Stimulated activated naive CD8-positive, alpha-beta T cell treated with anti-CD3 and anti-CD28 coated beads, Interleukin-15, Interleukin-2, amounts not matched to agents 100 ng/mL and 50 ng/mL, for 24 hours (primary cell): Measurements from ENCODE around the gene SNRPA1.
A peak's percentile ranks its signal among the peaks of the same experiment; 100 is the strongest.
"Not testable (repeated sequence)": the region's sequence is repeated elsewhere in the genome, so short reads cannot be mapped to it uniquely, and the experiment has no call there.

Experiments used
- H3K27ac Mint-ChIP-seq: one replicate; pipeline ENCODE4 v1.8.0; 2021; ENCODE audit warnings: mild to moderate bottlenecking, mixed read lengths
- H3K27me3 Mint-ChIP-seq: one replicate; pipeline ENCODE4 v1.8.0; 2021; ENCODE audit warnings: mixed read lengths
- H3K36me3 Mint-ChIP-seq: one replicate; pipeline ENCODE4 v1.8.0; 2021; ENCODE audit warnings: low read depth, mixed read lengths
- H3K4me1 Mint-ChIP-seq: one replicate; pipeline ENCODE4 v1.8.0; 2021; ENCODE audit warnings: low read depth, mixed read lengths
- H3K4me3 Mint-ChIP-seq: one replicate; pipeline ENCODE4 v1.8.0; 2021; ENCODE audit warnings: mild to moderate bottlenecking, mixed read lengths
- H3K9me3 Mint-ChIP-seq: one replicate; pipeline ENCODE4 v1.8.0; 2021; ENCODE audit warnings: mixed read lengths

SNRPA1 gene

DNA sequence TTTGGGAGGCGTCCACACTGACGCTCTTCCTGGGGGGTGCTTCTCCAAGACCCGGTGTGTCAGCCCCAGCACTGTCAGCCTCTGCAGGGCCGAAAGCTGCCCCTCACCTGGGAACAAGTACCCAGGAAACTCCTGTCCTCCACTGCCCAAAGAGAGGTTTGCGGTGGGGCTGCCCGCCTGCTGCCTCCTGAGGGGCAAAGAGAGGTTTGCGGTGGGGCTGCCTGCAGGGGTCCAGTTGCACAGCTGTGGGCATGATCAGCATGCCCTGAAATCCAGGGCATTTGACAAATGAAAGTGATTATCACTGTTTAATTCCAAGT, 15.1 kb upstream of the SNRPA1 start:
- no peaks in the 10 kb centered on the region for H3K36me3 Mint-ChIP-seq
- H3K4me1 Mint-ChIP-seq: no peaks in the 10 kb centered on the region
- no peak overlapping the region for H3K27ac Mint-ChIP-seq
- H3K27me3 Mint-ChIP-seq: no peaks in the 10 kb centered on the region
- no peaks in the 10 kb centered on the region for H3K9me3 Mint-ChIP-seq
- H3K4me3 Mint-ChIP-seq: no peak overlapping the region

DNA sequence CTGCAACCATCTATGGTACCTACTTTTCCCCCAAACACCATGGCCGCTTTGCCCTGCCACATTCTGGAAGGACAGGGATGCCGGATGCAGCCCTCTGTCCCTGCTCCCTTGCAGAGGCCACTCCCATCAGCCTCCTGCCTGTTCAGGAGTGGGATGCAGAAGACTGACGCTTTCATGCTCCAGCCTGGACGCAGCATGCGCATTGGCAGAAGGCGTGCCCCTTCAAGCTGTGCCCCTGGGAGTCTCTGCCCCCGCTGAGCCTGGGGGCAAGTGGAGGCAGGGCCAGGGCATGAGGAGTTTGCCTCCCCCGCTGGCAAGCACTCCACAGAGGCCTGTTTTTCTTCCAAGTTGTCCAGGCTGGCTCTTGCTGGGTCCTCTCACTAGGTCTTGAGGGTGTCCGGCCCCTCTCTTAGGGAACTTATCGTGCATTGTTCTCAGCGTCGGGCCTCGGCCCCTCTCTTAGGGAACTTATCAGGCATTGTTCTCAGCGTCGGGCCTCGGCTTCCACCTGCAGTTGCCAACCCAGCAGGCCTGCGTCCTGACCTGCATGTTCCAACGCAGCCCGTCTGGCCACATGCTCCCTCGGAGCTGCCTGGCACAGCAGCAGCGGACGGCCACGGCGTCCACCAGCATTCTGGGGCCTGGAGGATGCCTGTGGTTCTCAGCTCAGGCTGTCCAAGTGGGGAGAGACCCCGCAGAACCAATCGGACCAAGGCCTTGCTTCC, 14.6 kb upstream of the SNRPA1 start:
- H3K9me3 Mint-ChIP-seq: no peaks in the 10 kb centered on the region
- H3K4me1 Mint-ChIP-seq: no peaks in the 10 kb centered on the region
- H3K27me3 Mint-ChIP-seq: no peaks in the 10 kb centered on the region
- no peaks in the 10 kb centered on the region for H3K36me3 Mint-ChIP-seq
- no peak overlapping the region for H3K27ac Mint-ChIP-seq
- H3K4me3 Mint-ChIP-seq: no peak overlapping the region

- Mint-ChIP-seq H3K9me3 (no peaks in the 10 kb centered on the region), H3K36me3 (no peaks in the 10 kb centered on the region), H3K4me1 (no peaks in the 10 kb centered on the region), H3K27me3 (no peaks in the 10 kb centered on the region), H3K27ac (no peak overlapping the region), H3K4me3 (no peak overlapping the region)
These were observed 13.8 kb upstream of the SNRPA1 start for GRCh38 chr15:101308604-101309435.

DNA sequence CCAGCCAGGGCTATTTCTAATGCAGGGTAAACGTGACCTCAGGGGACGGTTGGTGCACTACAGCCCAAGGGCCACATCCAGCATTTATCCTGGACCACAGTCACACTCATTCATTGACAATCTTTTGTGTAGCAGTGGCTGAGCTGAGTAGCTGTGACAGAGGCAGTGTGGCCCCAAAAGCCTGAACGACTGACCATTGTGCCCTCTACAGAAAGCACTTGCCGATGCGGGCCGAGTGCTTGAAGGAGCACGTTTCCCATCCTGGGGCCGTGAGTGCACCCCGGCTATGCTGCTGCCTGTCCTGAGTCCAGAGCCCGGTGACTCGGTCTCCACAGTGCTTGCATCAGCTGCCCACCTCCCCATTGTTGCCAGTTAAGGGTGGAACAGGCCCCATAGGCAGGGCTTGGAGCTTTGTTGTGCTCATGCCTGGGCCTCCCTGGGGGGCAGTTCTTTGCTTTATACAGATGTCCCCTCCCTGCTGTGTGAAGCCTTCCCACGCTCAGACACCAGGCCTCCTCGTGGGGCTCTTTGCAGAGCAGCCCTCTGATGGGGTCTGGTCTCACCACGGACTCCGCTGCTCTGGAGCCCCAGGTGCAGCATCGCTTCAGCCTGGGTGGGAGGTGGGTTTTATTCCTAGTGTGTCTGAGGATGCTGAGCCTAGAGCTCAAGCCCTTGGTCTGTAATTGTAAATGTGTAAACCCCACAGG, 13.0 kb upstream of the SNRPA1 start:
- Mint-ChIP-seq H3K9me3 (no peaks in the 10 kb centered on the region), H3K27me3 (no peaks in the 10 kb centered on the region), H3K4me3 (no peak overlapping the region), H3K4me1 (no peaks in the 10 kb centered on the region), H3K27ac (no peak overlapping the region), H3K36me3 (no peaks in the 10 kb centered on the region)

- Mint-ChIP-seq H3K27me3 (no peaks in the 10 kb centered on the region), H3K36me3 (no peaks in the 10 kb centered on the region), H3K4me1 (no peaks in the 10 kb centered on the region), H3K4me3 (no peak overlapping the region), H3K9me3 (no peaks in the 10 kb centered on the region), H3K27ac (no peak overlapping the region)
These were observed 12.2 kb upstream of the SNRPA1 start for GRCh38 chr15:101307048-101307896.

DNA sequence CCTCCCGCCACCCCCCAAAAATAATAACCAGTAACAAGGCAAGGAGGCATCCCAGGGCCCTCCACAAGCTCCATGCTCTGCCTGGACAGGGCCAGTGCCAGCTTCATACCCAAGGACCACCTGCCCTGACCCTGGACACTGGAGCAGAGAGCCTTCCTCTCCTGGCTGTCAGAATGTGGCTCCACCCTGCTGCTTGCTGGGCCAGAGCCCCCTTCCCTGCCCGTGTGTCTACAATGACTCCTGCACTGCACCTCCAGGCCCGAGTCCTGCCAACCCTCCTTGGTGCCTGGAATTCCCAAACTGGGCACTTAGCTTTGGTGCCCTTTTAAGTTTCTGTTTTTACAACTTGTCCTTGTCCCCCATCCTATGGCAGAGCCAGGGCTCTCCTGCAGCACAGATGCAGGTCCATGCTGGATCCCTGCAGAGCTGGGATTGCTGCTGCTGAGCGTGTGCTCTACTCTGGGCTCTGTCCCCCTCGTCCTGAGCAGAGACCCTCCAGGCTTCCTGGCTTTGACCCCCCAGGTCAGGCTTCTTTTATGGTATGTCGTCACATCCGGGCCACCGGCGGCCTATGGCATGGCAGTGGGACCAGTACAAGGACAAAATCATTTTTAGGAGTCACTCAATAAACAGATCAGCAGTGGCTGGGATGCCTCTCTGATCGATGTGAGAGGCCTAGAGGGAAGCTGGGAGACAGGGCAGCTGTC, 11.4 kb upstream of the SNRPA1 start:
- no peaks in the 10 kb centered on the region for H3K9me3 Mint-ChIP-seq
- H3K27me3 Mint-ChIP-seq: no peaks in the 10 kb centered on the region
- no peak overlapping the region for H3K4me3 Mint-ChIP-seq
- H3K36me3 Mint-ChIP-seq: no peaks in the 10 kb centered on the region
- H3K4me1 Mint-ChIP-seq: no peaks in the 10 kb centered on the region
- no peak overlapping the region for H3K27ac Mint-ChIP-seq

DNA sequence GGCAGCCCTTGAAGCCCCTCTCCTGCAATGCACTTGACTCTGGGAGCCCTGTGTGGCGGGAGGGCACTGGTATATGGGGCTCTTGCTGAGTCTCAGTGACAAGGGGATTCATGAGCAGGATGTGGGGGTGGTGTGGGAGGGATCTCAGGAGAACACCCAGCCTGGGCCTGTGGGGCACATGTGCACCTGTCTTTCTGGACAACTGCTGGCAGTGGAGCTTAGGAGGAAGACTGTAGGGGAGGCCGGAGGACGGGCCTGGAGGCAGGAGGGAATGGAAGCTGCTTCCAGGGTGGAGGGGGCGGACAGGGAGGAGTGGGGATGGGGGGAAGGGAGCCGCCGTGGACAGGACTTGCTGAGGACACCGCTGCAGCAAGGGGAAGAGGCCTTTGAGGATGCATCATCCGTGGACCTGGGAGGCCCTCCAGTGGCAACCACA, 10.8 kb upstream of the SNRPA1 start:
- no peak overlapping the region for H3K27ac Mint-ChIP-seq
- no peaks in the 10 kb centered on the region for H3K9me3 Mint-ChIP-seq
- H3K36me3 Mint-ChIP-seq: no peaks in the 10 kb centered on the region
- H3K27me3 Mint-ChIP-seq: no peaks in the 10 kb centered on the region
- H3K4me1 Mint-ChIP-seq: no peaks in the 10 kb centered on the region
- no peak overlapping the region for H3K4me3 Mint-ChIP-seq

DNA sequence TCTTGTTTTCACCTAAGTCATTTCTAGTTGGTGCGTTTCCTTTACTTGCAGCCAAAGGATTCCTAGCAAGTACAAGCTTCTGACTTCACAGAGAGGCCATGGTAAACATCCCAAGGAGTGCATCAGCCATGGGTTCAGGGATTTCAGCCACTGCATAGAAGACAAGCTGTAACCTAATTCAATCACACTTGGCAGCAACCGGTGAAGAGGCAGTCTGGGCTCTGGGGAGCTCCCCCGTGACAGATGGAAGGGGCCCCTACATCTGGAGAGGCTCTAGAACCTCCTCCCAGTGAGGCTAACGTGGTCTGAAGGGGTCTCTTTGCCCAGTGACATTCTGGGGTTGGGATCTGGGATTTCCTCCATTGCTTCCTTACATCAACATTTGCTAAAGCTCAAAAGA, 8.4 kb upstream of the SNRPA1 start:
- no peaks in the 10 kb centered on the region for H3K4me1 Mint-ChIP-seq
- H3K27ac Mint-ChIP-seq: no peak overlapping the region
- H3K36me3 Mint-ChIP-seq: no peaks in the 10 kb centered on the region
- no peaks in the 10 kb centered on the region for H3K27me3 Mint-ChIP-seq
- H3K9me3 Mint-ChIP-seq: no peaks in the 10 kb centered on the region
- H3K4me3 Mint-ChIP-seq: no peak overlapping the region

DNA sequence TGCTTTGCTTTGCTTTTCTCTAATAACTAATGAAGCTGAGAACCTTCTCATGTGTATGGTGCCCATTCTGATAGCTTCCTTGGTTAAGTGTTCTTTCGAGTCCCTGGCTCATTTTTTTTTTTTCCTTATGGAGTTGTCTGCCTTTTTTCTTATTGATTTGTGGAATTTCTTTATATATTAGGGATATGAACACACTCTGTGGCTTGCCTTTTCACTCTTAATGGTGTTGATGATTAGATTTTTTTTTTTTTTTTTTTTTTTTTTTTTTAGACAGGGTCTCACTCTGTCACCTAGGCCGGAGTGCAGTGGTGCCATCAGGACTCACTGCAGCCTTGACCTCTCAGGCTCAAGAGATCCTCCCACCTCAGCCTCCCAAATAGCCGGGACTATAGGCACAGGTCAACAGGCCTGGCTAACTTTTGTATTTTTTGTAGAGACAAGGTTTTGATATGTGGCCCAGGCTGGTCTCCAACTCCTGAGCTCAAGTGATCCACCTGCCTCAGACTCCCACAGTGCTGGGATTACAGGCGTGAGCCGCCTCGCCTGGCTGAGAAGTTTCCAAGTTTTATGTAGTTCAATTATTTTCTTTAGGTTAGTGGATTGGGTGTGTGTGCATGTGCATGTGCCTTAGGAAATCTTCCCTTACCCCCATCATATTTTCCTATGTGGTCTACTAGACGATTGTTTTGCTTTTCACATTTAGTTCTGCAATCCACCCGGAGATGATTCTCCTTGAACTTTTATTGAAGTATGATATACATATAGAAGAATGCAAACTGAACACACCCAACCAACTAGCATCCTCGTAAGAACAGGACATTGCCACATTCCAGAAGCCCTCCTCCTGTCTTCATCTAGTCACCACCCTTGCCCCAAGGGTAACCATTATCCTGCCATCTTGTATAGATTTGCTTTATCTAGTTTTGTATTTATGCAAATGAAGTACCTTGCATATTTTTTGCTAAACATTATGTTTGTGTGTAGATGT, 1.7 kb upstream of the SNRPA1 start:
- Mint-ChIP-seq H3K4me1 (peaks cover 35% of the 10 kb centered on the region), H3K4me3 (peak overlapping the region; percentile 98), H3K27ac (no peak overlapping the region), H3K9me3 (no peaks in the 10 kb centered on the region), H3K36me3 (peaks cover 29% of the 10 kb centered on the region), H3K27me3 (no peaks in the 10 kb centered on the region)

- H3K27me3 Mint-ChIP-seq: no peaks in the 10 kb centered on the region
- peak overlapping the region; percentile 98 for H3K4me3 Mint-ChIP-seq
- peaks cover 40% of the 10 kb centered on the region for H3K4me1 Mint-ChIP-seq
- peaks cover 36% of the 10 kb centered on the region for H3K36me3 Mint-ChIP-seq
- no peaks in the 10 kb centered on the region for H3K9me3 Mint-ChIP-seq
- H3K27ac Mint-ChIP-seq: peak overlapping the region; percentile 91
These were observed 636 bp upstream of the SNRPA1 start for GRCh38 chr15:101295607-101296161.

- no peaks in the 10 kb centered on the region for H3K9me3 Mint-ChIP-seq
- H3K4me1 Mint-ChIP-seq: peaks cover 60% of the 10 kb centered on the region
- H3K4me3 Mint-ChIP-seq: peak overlapping the region; percentile 98
- H3K36me3 Mint-ChIP-seq: peaks cover 60% of the 10 kb centered on the region
- no peaks in the 10 kb centered on the region for H3K27me3 Mint-ChIP-seq
- H3K27ac Mint-ChIP-seq: peak overlapping the region; percentile 99
These were observed 1.9 kb downstream of the SNRPA1 start for GRCh38 chr15:101293122-101293521.

GRCh38 chr15:101288905-101289513, 6.0 kb downstream of the SNRPA1 start:
- H3K27ac Mint-ChIP-seq: peak overlapping the region; percentile 2
- no peaks in the 10 kb centered on the region for H3K27me3 Mint-ChIP-seq
- H3K4me1 Mint-ChIP-seq: peaks cover 54% of the 10 kb centered on the region
- peaks cover 92% of the 10 kb centered on the region for H3K36me3 Mint-ChIP-seq
- no peaks in the 10 kb centered on the region for H3K9me3 Mint-ChIP-seq
- H3K4me3 Mint-ChIP-seq: no peak overlapping the region

DNA sequence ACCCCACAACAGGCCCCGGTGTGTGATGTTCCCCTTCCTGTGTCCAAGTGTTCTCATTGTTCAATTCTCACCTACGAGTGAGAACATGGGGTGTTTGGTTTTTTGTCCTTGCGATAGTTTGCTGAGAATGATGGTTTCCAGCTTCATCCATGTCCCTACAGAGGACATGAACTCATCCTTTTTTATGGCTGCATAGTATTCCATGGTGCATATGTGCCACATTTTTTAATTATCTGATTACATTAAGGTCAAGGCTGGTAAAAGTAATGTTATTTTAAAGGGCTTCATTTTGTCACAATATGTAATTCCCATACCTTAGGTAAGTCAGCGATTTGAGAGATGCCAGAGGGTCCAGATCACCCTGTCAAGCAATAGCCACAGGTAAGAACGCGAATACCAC, 7.7 kb downstream of the SNRPA1 start:
- H3K4me3 Mint-ChIP-seq, H3K27me3 Mint-ChIP-seq, H3K9me3 Mint-ChIP-seq: not testable (repeated sequence)
- peaks cover 93% of the 10 kb centered on the region for H3K36me3 Mint-ChIP-seq
- H3K4me1 Mint-ChIP-seq: peaks cover 40% of the 10 kb centered on the region
- H3K27ac Mint-ChIP-seq: peak overlapping the region; percentile 31
